Caco-2 (cell line): ENCODE measurements around the gene ARHGAP24. TPM values are rescaled to one million over a fixed set of nuclear protein-coding genes. Genes with fewer than 3 reads are reported as not detected.

Source experiments
- BruUV-seq: library from RNA; stranded (reverse); fragments of 400-500 nt; replicated peaks from 2 replicates; lab custom pipeline; 2021; lab: Mats Ljungman, UMichigan
- CTCF ChIA-PET: fragments of 300-600 bp; sonication (Branson Sonifier 250); formaldehyde crosslinking; loops from one replicate; lab custom pipeline; 2022; ENCODE audit warnings: antibody characterized with exemption; lab: Charles Lee
- POLR2A ChIA-PET: fragments of 300-600 bp; sonication (Branson Sonifier 250); formaldehyde crosslinking; loops from one replicate; lab custom pipeline; 2022; ENCODE audit warnings: antibody characterized with exemption; lab: Charles Lee
- DNase-seq, 2 experiments: peaks; one replicate each; pipeline versions ENCODE4 v3.0.0 to v3.0.0-alpha.2; 2020 to 2022
- H3K27me3 ChIP-seq: replicated peaks from 2 replicates; pipeline ENCODE4 v1.6.0; 2011; ENCODE audit warnings: low read length; ENCODE audit not compliant: control insufficient read depth, insufficient read depth
- H3K36me3 ChIP-seq: 2 replicates; pipeline ENCODE4 v1.5.1; 2011; ENCODE audit warnings: low read length; ENCODE audit not compliant: control insufficient read depth, insufficient read depth
- H3K4me1 ChIP-seq: fragments of 250-450 bp; sonication (Bioruptor Pico); 2 replicates; pipeline ENCODE4 v1.5.1; 2020; ENCODE audit warnings: mild to moderate bottlenecking
- H3K4me3 ChIP-seq: 2 replicates; pipeline ENCODE4 v1.5.1; 2011; ENCODE audit warnings: low read depth, mild to moderate bottlenecking, control low read depth, low read length
- H3K9me3 ChIP-seq: fragments of 250-450 bp; sonication (Bioruptor Pico); 2 replicates; pipeline ENCODE4 v1.5.1; 2020; ENCODE audit warnings: mild to moderate bottlenecking, moderate library complexity
- H3K27ac Mint-ChIP-seq: one replicate; pipeline ENCODE4 v1.8.0; 2022; ENCODE audit warnings: mixed read lengths; ENCODE audit not compliant: unreplicated experiment
- H3K27me3 Mint-ChIP-seq: one replicate; pipeline ENCODE4 v1.8.0; 2022; ENCODE audit warnings: mixed read lengths; ENCODE audit not compliant: insufficient read depth, unreplicated experiment
- H3K36me3 Mint-ChIP-seq: one replicate; pipeline ENCODE4 v1.8.0; 2022; ENCODE audit warnings: mild to moderate bottlenecking, mixed read lengths; ENCODE audit not compliant: insufficient read depth, unreplicated experiment
- H3K4me1 Mint-ChIP-seq: one replicate; pipeline ENCODE4 v1.8.0; 2022; ENCODE audit warnings: low read depth, mixed read lengths; ENCODE audit not compliant: unreplicated experiment
- H3K4me3 Mint-ChIP-seq: one replicate; pipeline ENCODE4 v1.8.0; 2022; ENCODE audit warnings: mild to moderate bottlenecking, moderate library complexity, mixed read lengths; ENCODE audit not compliant: unreplicated experiment
- H3K9me3 Mint-ChIP-seq: one replicate; pipeline ENCODE4 v1.8.0; 2022; ENCODE audit warnings: mixed read lengths; ENCODE audit not compliant: unreplicated experiment
- intact Hi-C: fragments of 100-400 bp; cut with micrococcal nuclease; formaldehyde crosslinking; loops from one replicate; pipeline ENCODE4 v1.10.0; 2022; ENCODE audit not compliant: unreplicated experiment
- total RNA-seq: library from RNA; stranded (reverse); gene quantifications from 2 replicates; pipeline ENCODE4 v1.2.3, GENCODE V29; 2022
- TF ChIP-seq, protein P1 (sequence below), 2 experiments: fragments of 200-600 bp in 1 of 2; IDR thresholded peaks; 1 replicate in 1 of 2; 2 replicates in 1 of 2; pipeline versions ENCODE4 v1.5.1 to v1.8.0; 2011 to 2022; ENCODE audit warnings: antibody characterized with exemption in 1 of 2, control low read depth in 1 of 2, inconsistent platforms in 1 of 2, low read depth in 1 of 2, low read length in 1 of 2, mild to moderate bottlenecking in 1 of 2, moderate library complexity in 1 of 2; ENCODE audit not compliant: insufficient read depth in 1 of 2, severe bottlenecking in 1 of 2, unreplicated experiment in 1 of 2

Gene ARHGAP24
- total RNA-seq, 1 experiment from 2014 or later: 2.8 TPM

DNA sequence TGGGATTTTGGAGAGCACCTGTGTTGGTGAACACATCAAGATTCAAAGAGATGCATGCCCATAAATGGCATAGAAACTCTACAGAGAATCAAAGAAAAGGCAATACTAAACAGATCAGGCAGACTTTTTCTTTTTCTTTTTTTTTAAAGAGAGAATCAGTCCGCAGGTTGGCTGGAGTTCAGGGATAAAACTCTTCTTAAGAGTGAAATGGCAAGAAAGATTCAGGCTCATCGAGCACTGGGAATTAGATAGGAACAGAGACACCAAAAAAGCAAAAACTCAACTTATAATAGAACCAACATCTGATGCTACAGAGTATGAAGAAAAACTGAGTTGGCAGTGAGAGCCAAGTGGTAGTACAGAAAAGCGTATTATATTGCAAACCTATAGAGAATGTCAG lies 314.3 kb downstream of the ARHGAP24 start:
- intact Hi-C loops: no loop called here
- H3K36me3 ChIP-seq: no peaks in the 10 kb centered on the region
- TF ChIP-seq, protein P1, sequence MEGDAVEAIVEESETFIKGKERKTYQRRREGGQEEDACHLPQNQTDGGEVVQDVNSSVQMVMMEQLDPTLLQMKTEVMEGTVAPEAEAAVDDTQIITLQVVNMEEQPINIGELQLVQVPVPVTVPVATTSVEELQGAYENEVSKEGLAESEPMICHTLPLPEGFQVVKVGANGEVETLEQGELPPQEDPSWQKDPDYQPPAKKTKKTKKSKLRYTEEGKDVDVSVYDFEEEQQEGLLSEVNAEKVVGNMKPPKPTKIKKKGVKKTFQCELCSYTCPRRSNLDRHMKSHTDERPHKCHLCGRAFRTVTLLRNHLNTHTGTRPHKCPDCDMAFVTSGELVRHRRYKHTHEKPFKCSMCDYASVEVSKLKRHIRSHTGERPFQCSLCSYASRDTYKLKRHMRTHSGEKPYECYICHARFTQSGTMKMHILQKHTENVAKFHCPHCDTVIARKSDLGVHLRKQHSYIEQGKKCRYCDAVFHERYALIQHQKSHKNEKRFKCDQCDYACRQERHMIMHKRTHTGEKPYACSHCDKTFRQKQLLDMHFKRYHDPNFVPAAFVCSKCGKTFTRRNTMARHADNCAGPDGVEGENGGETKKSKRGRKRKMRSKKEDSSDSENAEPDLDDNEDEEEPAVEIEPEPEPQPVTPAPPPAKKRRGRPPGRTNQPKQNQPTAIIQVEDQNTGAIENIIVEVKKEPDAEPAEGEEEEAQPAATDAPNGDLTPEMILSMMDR (IDR thresholded peaks at IDR 0.05; ENCODE audit: insufficient read depth in 1 of 2, low read depth in 1 of 2, low read length in 1 of 2, severe bottlenecking in 1 of 2, unreplicated experiment in 1 of 2): no peak
- H3K4me1 ChIP-seq: no peaks in the 10 kb centered on the region
- no peaks in the 10 kb centered on the region for H3K9me3 ChIP-seq
- H3K27ac Mint-ChIP-seq: no peak overlapping the region
- H3K4me1 Mint-ChIP-seq: no peaks in the 10 kb centered on the region
- no peak overlapping the region for H3K4me3 Mint-ChIP-seq
- peaks cover 5% of the 10 kb centered on the region for H3K27me3 Mint-ChIP-seq
- DNase-seq: no peak
- no peak overlapping the region for H3K4me3 ChIP-seq
- POLR2A ChIA-PET: no interaction called here
- CTCF ChIA-PET: no interaction called here
- no peaks in the 10 kb centered on the region for H3K27me3 ChIP-seq
- no TSS peak for BruUV-seq
- H3K9me3 Mint-ChIP-seq: no peaks in the 10 kb centered on the region
- H3K36me3 Mint-ChIP-seq: no peaks in the 10 kb centered on the region

DNA sequence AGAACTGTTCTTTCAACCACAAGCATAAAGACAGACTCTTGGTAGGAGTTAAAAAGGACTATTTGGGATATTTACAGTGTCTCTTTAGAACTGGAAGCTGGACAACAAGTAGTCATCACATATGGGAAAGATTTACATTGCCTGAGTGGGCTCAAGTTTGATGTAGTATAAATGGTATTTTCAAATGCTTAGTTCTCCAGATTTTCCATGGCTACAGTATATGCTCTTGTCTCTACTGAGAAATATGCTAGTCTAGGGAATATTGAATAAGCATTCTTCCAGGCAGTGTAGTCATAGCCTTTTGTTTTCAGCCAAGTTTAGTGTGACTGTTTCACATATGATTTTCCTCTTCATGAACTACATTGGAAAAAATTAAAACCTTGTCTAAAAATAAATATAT lies 315.6 kb downstream of the ARHGAP24 start:
- POLR2A ChIA-PET: no interaction called here
- Histone ChIP-seq H3K27me3 (no peaks in the 10 kb centered on the region), H3K4me3 (no peak overlapping the region), H3K9me3 (no peaks in the 10 kb centered on the region), H3K36me3 (no peaks in the 10 kb centered on the region), H3K4me1 (no peaks in the 10 kb centered on the region)
- Mint-ChIP-seq H3K36me3 (no peaks in the 10 kb centered on the region), H3K9me3 (no peaks in the 10 kb centered on the region), H3K27ac (no peak overlapping the region), H3K4me3 (no peak overlapping the region), H3K27me3 (no peaks in the 10 kb centered on the region), H3K4me1 (no peaks in the 10 kb centered on the region)
- DNase-seq: no peak
- BruUV-seq: no TSS peak
- intact Hi-C loops: no loop called here
- TF ChIP-seq, protein P1 (IDR thresholded peaks at IDR 0.05; ENCODE audit: insufficient read depth in 1 of 2, low read depth in 1 of 2, low read length in 1 of 2, severe bottlenecking in 1 of 2, unreplicated experiment in 1 of 2): no peak
- CTCF ChIA-PET: no interaction called here

DNA sequence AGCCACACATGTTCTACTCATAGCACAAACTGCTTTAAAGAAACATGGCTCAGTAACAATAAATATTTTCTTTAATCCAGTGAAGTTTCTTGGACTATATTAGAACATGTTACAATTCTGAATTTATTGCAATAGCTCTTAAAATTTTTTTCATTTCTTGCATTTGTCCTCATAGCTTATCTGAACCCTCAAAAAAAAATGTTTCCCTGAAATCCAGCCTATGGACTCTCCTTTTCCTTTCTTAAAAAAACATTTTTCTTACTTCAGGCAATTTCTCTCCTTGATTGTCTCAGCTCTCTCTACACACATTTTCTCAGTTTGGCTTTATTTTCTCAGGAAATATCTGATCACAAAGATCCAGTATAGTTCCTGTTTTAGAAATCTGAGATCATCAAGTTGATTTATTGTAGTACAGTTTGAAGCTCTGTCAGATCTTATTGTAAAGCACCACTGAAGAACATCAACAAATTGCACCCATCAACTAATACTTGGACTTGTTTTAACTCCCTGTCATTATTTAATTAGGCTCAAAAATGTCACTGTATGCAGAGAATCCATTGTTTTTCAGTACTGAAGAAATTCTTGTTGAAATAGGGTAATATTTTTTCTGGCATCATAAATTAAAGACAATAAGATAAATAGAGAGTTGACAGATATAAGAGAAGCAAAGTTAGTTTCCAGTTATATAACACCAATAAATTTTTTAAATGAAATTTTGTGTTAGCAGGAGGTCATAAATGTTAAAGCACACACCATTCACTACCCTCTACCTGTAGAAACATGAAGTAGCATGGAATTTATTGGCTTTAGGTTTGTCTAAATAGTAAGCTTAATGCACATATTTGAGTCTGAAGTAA lies 317.7 kb downstream of the ARHGAP24 start:
- Mint-ChIP-seq H3K9me3 (no peaks in the 10 kb centered on the region), H3K27ac (no peak overlapping the region), H3K36me3 (no peaks in the 10 kb centered on the region), H3K27me3 (no peaks in the 10 kb centered on the region), H3K4me1 (no peaks in the 10 kb centered on the region), H3K4me3 (no peak overlapping the region)
- H3K4me1 ChIP-seq: no peaks in the 10 kb centered on the region
- H3K36me3 ChIP-seq: no peaks in the 10 kb centered on the region
- no peak overlapping the region for H3K4me3 ChIP-seq
- H3K9me3 ChIP-seq: no peaks in the 10 kb centered on the region
- CTCF ChIA-PET: no interaction called here
- no peaks in the 10 kb centered on the region for H3K27me3 ChIP-seq
- intact Hi-C loops: no loop called here
- BruUV-seq: no TSS peak
- no peak for DNase-seq
- TF ChIP-seq, protein P1 (IDR thresholded peaks at IDR 0.05; ENCODE audit: insufficient read depth in 1 of 2, low read depth in 1 of 2, low read length in 1 of 2, severe bottlenecking in 1 of 2, unreplicated experiment in 1 of 2): no peak
- POLR2A ChIA-PET: no interaction called here
